SK-N-MC (cell line): ENCODE measurements around the gene ATP13A3.

Experiments
- DNase-seq: peaks from one replicate; pipeline ENCODE4 v3.0.0-alpha.2; 2011; ENCODE audit warnings: low read depth, low spot score
- H3K27ac ChIP-seq: fragments of 200-600 bp; sonication (generic); 2 replicates; pipeline ENCODE4 v1.5.1; 2016; ENCODE audit warnings: mixed run types
- H3K36me3 ChIP-seq: fragments of 200-600 bp; sonication (generic); 2 replicates; pipeline ENCODE4 v1.6.1; 2017; ENCODE audit warnings: antibody characterized with exemption, low read length, mixed read lengths; ENCODE audit not compliant: insufficient read depth
- H3K4me3 ChIP-seq: fragments of 200-600 bp; sonication (generic); 2 replicates; pipeline ENCODE4 v1.5.1; 2016
- H3K9ac ChIP-seq: fragments of 200-600 bp; sonication (generic); 2 replicates; pipeline ENCODE4 v1.8.0; 2017; ENCODE audit warnings: mixed run types, mixed read lengths; ENCODE audit not compliant: insufficient read length
- H3K9me3 ChIP-seq: fragments of 200-600 bp; sonication (generic); 2 replicates; pipeline ENCODE4 v1.6.1; 2017; ENCODE audit warnings: low read depth, mild to moderate bottlenecking, antibody characterized with exemption, low read length, moderate library complexity, mixed read lengths
- EZH2 ChIP-seq: fragments of 200-600 bp; sonication (generic); IDR thresholded peaks from one replicate; pipeline ENCODE4 v1.6.1; 2017; ENCODE audit warnings: antibody characterized with exemption
- FOXP2 ChIP-seq: optimal IDR thresholded peaks from 2 replicates; pipeline ENCODE3; 2011; ENCODE audit warnings: mild to moderate bottlenecking, moderate library complexity; ENCODE audit not compliant: insufficient read depth; ENCODE audit errors: extremely low read length, control extremely low read depth
- POLR2AphosphoS5 ChIP-seq: IDR thresholded peaks from 2 replicates; pipeline ENCODE4 v1.6.1; 2012; ENCODE audit warnings: mild to moderate bottlenecking, low read depth, low read length, borderline replicate concordance

The ATP13A3 gene

GRCh38 chr3:194472290-194472920, 14.4 kb downstream of the ATP13A3 start:
- peak; percentile 73 for DNase-seq
- TF ChIP-seq POLR2AphosphoS5, result no peak
- Histone ChIP-seq H3K36me3 (peaks cover 1% of the 10 kb centered on the region; the same call in 1 of the 2 replicates), H3K27ac (no peak overlapping the region), H3K9me3 (no peaks in the 10 kb centered on the region), H3K4me3 (no peak overlapping the region), H3K9ac (no peak overlapping the region)

- TF ChIP-seq FOXP2, result no peak
- no peak for TF ChIP-seq EZH2
- TF ChIP-seq POLR2AphosphoS5, result no peak
- H3K9ac ChIP-seq, result no peak overlapping the region
- no peak for DNase-seq
- H3K36me3 ChIP-seq, result no peaks in the 10 kb centered on the region; the same call in 1 of the 2 replicates
- H3K4me3 ChIP-seq, result no peak overlapping the region
- H3K9me3 ChIP-seq, result no peaks in the 10 kb centered on the region
- H3K27ac ChIP-seq, result no peak overlapping the region
These were observed 14.9 kb downstream of the ATP13A3 start for GRCh38 chr3:194471863-194472262.

DNA sequence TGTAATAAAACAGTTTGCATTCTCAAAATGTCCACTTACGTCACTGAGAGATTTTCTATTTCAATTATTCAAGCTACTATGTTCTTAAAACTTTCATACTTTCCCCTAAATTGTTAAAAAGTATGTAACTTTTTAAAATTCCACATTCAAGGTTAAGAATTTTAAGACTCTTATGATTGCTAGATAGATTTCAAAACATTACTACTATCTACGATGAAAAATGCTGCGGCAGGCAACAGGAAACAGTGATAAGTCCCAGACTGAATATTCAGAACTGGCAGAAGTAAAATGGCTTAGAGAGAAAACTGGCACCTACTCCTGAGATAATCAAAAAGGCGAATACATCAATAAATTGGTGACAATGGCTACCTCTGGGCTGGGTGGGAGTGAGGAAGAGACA, 16.2 kb downstream of the ATP13A3 start:
- peak; percentile 26 for DNase-seq
- H3K27ac ChIP-seq, result peak overlapping the region; percentile 40
- TF ChIP-seq EZH2 (no peak), FOXP2 (no peak), POLR2AphosphoS5 (no peak)

GRCh38 chr3:194469977-194470376, 16.8 kb downstream of the ATP13A3 start:
- H3K9me3 ChIP-seq, result no peaks in the 10 kb centered on the region

More for the DNA sequence above, 16.2 kb downstream of the ATP13A3 start:
- H3K9ac ChIP-seq, result peak overlapping the region; percentile 2
- peak overlapping the region; percentile 20 for H3K4me3 ChIP-seq
- H3K36me3 ChIP-seq, result no peaks in the 10 kb centered on the region; the same call in 1 of the 2 replicates
- no peaks in the 10 kb centered on the region for H3K9me3 ChIP-seq

DNA sequence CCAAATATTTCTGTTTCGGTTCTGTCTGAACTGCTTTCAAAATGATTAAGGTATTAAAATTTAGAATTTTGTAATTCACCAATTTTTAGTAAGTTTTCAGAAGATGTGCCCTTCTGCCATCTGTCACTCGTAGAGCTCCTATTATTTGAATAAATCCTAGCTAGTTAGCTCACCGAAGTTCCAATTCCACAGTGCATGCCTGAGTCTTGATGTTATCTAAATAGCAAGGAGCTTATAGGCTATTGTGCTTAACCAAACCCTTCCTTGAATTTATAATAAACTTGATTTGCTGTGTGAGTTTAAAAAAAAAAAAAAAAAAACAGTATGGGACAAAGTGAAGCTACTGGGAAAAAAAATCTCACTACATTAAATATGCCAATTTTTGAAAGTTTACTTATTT, 18.7 kb downstream of the ATP13A3 start:
- Histone ChIP-seq H3K27ac (peak overlapping the region; percentile 59), H3K4me3 (peak overlapping the region; percentile 45), H3K9ac (peak overlapping the region; percentile 38), H3K9me3 (no peaks in the 10 kb centered on the region), H3K36me3 (peaks cover 16% of the 10 kb centered on the region)
- TF ChIP-seq FOXP2 (no peak), EZH2 (no peak), POLR2AphosphoS5 (no peak)
- peak; percentile 47 for DNase-seq

More at GRCh38 chr3:194469977-194470376, 16.8 kb downstream of the ATP13A3 start:
- TF ChIP-seq FOXP2, result no peak
- no peak for TF ChIP-seq EZH2
- TF ChIP-seq POLR2AphosphoS5, result no peak
- H3K36me3 ChIP-seq, result peaks cover 6% of the 10 kb centered on the region
- H3K9ac ChIP-seq, result peak overlapping the region; percentile 2
- H3K27ac ChIP-seq, result peak overlapping the region; percentile 40
- no peak for DNase-seq
- H3K4me3 ChIP-seq, result no peak overlapping the region; the same call in 1 of the 2 replicates

- no peak for DNase-seq
- H3K9me3 ChIP-seq, result peaks cover 4% of the 10 kb centered on the region; the same call in 1 of the 2 replicates
- H3K27ac ChIP-seq, result peak overlapping the region; percentile 59
- H3K4me3 ChIP-seq, result peak overlapping the region; percentile 26
- H3K36me3 ChIP-seq, result peaks cover 25% of the 10 kb centered on the region
- peak overlapping the region; percentile 38 for H3K9ac ChIP-seq
- TF ChIP-seq EZH2 (no peak), POLR2AphosphoS5 (no peak), FOXP2 (no peak)
These were observed 19.9 kb downstream of the ATP13A3 start for GRCh38 chr3:194466761-194467356.

DNA sequence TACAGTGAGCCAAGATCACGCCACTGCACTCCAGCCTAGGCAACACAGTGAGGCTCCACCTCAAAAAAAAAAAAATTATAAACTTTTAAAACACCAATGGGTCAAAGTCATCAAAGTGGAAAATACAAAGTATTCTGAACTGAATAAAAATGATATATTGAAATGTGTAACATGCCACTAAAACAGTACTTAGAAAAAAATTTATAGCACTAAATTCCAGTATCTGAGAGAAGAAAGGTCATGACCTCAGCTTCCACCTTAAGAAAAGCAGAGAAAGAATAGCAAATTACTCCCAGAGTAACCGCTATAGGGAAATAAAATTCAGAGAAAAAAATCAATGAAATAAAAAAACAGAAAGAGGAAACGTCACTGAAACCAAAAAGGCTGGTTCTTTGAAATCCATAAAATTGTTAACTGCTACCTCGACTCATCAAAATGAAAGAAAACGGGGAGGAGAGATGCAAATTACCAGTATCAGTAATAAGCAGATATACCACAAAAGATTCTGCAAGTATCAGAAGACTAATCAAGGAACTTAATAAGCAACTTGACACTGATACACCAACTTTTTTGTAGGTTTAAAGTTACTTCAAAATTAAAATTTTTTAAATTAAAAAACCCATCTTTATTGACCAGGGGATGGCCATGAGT, 20.8 kb downstream of the ATP13A3 start:
- Histone ChIP-seq H3K27ac (peak overlapping the region; percentile 59; the same call in 1 of the 2 replicates), H3K9ac (no peak overlapping the region), H3K4me3 (no peak overlapping the region), H3K9me3 (peaks cover 4% of the 10 kb centered on the region; the same call in 1 of the 2 replicates), H3K36me3 (peaks cover 25% of the 10 kb centered on the region)
- no peak for DNase-seq
- TF ChIP-seq EZH2 (no peak), POLR2AphosphoS5 (no peak), FOXP2 (no peak)

DNA sequence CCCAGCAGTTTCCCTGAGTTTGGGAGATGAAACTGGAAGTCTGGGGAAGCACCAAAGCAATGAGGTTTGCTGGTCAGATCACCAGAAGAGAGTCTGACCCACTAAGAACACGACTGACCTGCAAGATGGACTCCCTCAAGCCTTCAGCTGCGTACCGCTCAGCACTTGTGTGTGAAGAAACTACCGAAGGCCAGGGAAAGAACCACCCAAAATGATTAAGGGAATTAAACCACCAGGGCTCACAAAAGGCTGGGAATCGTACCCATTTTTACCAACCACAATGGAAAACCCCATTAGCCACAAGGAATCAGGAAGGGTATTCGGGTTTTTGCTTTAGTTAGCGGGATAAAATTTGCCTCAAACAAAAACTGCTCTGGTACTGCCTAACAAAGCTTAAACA, 21.6 kb downstream of the ATP13A3 start:
- peaks cover 4% of the 10 kb centered on the region; the same call in 1 of the 2 replicates for H3K9me3 ChIP-seq
- DNase-seq, result no peak
- no peak overlapping the region for H3K9ac ChIP-seq
- no peak overlapping the region for H3K4me3 ChIP-seq
- TF ChIP-seq FOXP2 (no peak), EZH2 (no peak), POLR2AphosphoS5 (no peak)
- peaks cover 32% of the 10 kb centered on the region for H3K36me3 ChIP-seq
- H3K27ac ChIP-seq, result no peak overlapping the region

GRCh38 chr3:194464692-194465091, 22.1 kb downstream of the ATP13A3 start:
- H3K9ac ChIP-seq, result no peak overlapping the region
- peaks cover 4% of the 10 kb centered on the region; the same call in 1 of the 2 replicates for H3K9me3 ChIP-seq
- peaks cover 37% of the 10 kb centered on the region for H3K36me3 ChIP-seq
- H3K4me3 ChIP-seq, result no peak overlapping the region
- H3K27ac ChIP-seq, result no peak overlapping the region
- TF ChIP-seq POLR2AphosphoS5, result no peak
- DNase-seq, result no peak
